Measurements from ENCODE around the gene CDH23. TPM values are rescaled to one million over a fixed set of nuclear protein-coding genes. Genes with fewer than 3 reads are reported as not detected.

CDH23 gene
- total and polyA plus RNA-seq, 10 of the 15 experiments (the other 5 are each of a cell fraction or from before 2014, with no cell fraction given) = 0.09 to 0.40 (median 0.15) TPM; not detected in 1

DNA sequence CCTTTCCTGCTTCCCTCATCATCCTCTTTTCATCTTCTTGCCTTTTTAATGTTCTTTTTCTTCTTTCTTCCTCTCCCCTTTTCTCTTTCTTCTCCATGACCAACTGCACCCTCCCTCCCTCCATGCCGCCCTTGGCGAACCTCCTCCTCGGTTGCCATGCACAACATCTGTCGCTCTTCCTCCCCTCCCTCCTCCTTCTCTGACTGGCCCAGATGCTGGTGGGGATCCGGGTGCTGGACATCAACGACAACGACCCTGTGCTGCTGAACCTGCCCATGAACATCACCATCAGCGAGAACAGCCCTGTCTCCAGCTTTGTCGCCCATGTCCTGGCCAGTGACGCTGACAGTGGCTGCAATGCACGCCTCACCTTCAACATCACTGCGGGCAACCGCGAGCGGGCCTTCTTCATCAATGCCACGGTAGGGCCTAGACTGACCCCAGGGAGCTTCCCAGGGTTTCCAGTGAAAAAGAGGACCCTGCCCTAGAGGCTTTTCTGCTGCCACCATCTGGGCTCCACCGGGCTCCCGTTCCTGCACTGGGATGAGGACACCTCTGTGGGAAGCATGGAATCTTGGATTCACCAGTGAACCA, 388.1 kb downstream of the CDH23 start:
- Histone ChIP-seq H2AFZ (ENCODE audit: control insufficient read depth, low read depth, low read length) (no peak overlapping the region), H3K36me3 (ENCODE audit: control insufficient read depth in 2 of 2, insufficient read depth in 2 of 2, low read length in 1 of 2) (no peaks in the 10 kb centered on the region), H3K27me3 (replicated peaks in 1 of 2; ENCODE audit: control insufficient read depth in 2 of 2, insufficient read depth in 2 of 2, low read length in 1 of 2) (no peaks in the 10 kb centered on the region; a peak in 1 of 4 replicates), H3K27ac (ENCODE audit: control insufficient read depth, insufficient read depth) (no peak overlapping the region), H3K4me3 (no peak overlapping the region), H3K79me2 (ENCODE audit: control insufficient read depth, insufficient read depth, low read length) (no peaks in the 10 kb centered on the region), H3K9me3 (replicated peaks; ENCODE audit: control insufficient read depth, insufficient read depth, low read length) (no peaks in the 10 kb centered on the region), H3K4me2 (ENCODE audit: control insufficient read depth, insufficient read depth) (no peak overlapping the region), H4K20me1 (ENCODE audit: control insufficient read depth, insufficient read depth) (no peaks in the 10 kb centered on the region), H3K4me1 (ENCODE audit: control insufficient read depth, insufficient read depth, low read length) (peaks cover 15% of the 10 kb centered on the region), H3K9ac (ENCODE audit: control insufficient read depth, insufficient read depth, low read length) (no peak overlapping the region)
- no peak for DNase-seq (ENCODE audit: low read depth, low spot score)
- intact Hi-C loops (cut with micrococcal nuclease; ENCODE audit: unreplicated experiment) (no loop called here), in situ Hi-C loops (cut with MboI) (no loop called here)
- RAD21 ChIA-PET (ENCODE audit: unreplicated experiment) = no interaction called here
- SMC1A ChIA-PET (ENCODE audit: uncharacterized antibody, unreplicated experiment) = no interaction called here
- no peak for ATAC-seq
- no TSS peak for BruUV-seq (replicated peaks)
- no peak for FAIRE-seq
- POLR2A ChIA-PET = interaction anchor here (0.8 kb wide), 1 partner anchor 465 kb away, joined by 3 read pairs; no protein-coding TSS in a partner anchor
- 65% methylated on average over 16 of the region's 18 CpGs for WGBS (ENCODE audit: insufficient coverage, insufficient replicate concordance, low lambda C conversion rate, missing lambda C conversion rate)
- CTCF ChIA-PET = no interaction called here
- TF ChIP-seq, protein P1, sequence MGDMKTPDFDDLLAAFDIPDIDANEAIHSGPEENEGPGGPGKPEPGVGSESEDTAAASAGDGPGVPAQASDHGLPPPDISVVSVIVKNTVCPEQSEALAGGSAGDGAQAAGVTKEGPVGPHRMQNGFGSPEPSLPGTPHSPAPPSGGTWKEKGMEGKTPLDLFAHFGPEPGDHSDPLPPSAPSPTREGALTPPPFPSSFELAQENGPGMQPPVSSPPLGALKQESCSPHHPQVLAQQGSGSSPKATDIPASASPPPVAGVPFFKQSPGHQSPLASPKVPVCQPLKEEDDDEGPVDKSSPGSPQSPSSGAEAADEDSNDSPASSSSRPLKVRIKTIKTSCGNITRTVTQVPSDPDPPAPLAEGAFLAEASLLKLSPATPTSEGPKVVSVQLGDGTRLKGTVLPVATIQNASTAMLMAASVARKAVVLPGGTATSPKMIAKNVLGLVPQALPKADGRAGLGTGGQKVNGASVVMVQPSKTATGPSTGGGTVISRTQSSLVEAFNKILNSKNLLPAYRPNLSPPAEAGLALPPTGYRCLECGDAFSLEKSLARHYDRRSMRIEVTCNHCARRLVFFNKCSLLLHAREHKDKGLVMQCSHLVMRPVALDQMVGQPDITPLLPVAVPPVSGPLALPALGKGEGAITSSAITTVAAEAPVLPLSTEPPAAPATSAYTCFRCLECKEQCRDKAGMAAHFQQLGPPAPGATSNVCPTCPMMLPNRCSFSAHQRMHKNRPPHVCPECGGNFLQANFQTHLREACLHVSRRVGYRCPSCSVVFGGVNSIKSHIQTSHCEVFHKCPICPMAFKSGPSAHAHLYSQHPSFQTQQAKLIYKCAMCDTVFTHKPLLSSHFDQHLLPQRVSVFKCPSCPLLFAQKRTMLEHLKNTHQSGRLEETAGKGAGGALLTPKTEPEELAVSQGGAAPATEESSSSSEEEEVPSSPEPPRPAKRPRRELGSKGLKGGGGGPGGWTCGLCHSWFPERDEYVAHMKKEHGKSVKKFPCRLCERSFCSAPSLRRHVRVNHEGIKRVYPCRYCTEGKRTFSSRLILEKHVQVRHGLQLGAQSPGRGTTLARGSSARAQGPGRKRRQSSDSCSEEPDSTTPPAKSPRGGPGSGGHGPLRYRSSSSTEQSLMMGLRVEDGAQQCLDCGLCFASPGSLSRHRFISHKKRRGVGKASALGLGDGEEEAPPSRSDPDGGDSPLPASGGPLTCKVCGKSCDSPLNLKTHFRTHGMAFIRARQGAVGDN (IDR thresholded peaks at IDR 0.05) = no peak
- TF ChIP-seq, protein P2, sequence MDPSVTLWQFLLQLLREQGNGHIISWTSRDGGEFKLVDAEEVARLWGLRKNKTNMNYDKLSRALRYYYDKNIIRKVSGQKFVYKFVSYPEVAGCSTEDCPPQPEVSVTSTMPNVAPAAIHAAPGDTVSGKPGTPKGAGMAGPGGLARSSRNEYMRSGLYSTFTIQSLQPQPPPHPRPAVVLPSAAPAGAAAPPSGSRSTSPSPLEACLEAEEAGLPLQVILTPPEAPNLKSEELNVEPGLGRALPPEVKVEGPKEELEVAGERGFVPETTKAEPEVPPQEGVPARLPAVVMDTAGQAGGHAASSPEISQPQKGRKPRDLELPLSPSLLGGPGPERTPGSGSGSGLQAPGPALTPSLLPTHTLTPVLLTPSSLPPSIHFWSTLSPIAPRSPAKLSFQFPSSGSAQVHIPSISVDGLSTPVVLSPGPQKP (IDR thresholded peaks at IDR 0.05; ENCODE audit: low read depth, low read length) = no peak
- TF ChIP-seq MEF2A (IDR thresholded peaks at IDR 0.05; ENCODE audit: insufficient read depth, low read depth, low read length) = no peak
- TF ChIP-seq YY1 (IDR thresholded peaks at IDR 0.05; ENCODE audit: low read depth, low read length) = no peak
- no peak for TF ChIP-seq RBBP5 (conservative IDR thresholded peaks at IDR 0.05)
- TF ChIP-seq, protein P3, sequence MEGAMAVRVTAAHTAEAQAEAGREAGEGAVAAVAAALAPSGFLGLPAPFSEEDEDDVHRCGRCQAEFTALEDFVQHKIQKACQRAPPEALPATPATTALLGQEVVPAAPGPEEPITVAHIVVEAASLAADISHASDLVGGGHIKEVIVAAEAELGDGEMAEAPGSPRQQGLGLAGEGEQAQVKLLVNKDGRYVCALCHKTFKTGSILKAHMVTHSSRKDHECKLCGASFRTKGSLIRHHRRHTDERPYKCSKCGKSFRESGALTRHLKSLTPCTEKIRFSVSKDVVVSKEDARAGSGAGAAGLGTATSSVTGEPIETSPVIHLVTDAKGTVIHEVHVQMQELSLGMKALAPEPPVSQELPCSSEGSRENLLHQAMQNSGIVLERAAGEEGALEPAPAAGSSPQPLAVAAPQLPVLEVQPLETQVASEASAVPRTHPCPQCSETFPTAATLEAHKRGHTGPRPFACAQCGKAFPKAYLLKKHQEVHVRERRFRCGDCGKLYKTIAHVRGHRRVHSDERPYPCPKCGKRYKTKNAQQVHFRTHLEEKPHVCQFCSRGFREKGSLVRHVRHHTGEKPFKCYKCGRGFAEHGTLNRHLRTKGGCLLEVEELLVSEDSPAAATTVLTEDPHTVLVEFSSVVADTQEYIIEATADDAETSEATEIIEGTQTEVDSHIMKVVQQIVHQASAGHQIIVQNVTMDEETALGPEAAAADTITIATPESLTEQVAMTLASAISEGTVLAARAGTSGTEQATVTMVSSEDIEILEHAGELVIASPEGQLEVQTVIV (IDR thresholded peaks at IDR 0.05; ENCODE audit: borderline replicate concordance, partially characterized antibody) = no peak
- TF ChIP-seq EZH2 (IDR thresholded peaks at IDR 0.05; ENCODE audit: borderline replicate concordance, control insufficient read depth, low read depth, low read length) = no peak
- TF ChIP-seq, protein P4, sequence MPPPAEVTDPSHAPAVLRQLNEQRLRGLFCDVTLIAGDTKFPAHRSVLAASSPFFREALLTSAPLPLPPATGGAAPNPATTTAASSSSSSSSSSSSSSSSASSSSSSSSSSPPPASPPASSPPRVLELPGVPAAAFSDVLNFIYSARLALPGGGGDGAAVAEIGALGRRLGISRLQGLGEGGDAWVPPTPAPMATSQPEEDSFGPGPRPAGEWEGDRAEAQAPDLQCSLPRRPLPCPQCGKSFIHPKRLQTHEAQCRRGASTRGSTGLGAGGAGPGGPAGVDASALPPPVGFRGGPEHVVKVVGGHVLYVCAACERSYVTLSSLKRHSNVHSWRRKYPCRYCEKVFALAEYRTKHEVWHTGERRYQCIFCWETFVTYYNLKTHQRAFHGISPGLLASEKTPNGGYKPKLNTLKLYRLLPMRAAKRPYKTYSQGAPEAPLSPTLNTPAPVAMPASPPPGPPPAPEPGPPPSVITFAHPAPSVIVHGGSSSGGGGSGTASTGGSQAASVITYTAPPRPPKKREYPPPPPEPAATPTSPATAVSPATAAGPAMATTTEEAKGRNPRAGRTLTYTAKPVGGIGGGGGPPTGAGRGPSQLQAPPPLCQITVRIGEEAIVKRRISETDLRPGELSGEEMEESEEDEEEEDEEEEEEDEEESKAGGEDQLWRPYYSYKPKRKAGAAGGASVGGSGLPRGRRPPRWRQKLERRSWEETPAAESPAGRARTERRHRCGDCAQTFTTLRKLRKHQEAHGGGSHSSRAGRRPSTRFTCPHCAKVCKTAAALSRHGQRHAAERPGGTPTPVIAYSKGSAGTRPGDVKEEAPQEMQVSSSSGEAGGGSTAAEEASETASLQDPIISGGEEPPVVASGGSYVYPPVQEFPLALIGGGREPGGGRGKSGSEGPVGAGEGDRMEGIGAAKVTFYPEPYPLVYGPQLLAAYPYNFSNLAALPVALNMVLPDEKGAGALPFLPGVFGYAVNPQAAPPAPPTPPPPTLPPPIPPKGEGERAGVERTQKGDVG (CRISPR knock-in tag; IDR thresholded peaks at IDR 0.05) = no peak
- no peak for TF ChIP-seq CHD4 (IDR thresholded peaks at IDR 0.05)
- TF ChIP-seq SRF (IDR thresholded peaks at IDR 0.05; ENCODE audit: low read depth in 2 of 2, low read length in 2 of 2) = no peak

Measured in GM12878 (cell line).